Ascending aorta (tissue), 2 donors: ENCODE data around the gene ZFC3H1. TPM values are rescaled to one million over a fixed set of nuclear protein-coding genes. Genes with fewer than 3 reads are reported as not detected.
"Not testable (repeated sequence)": the region's sequence is repeated elsewhere in the genome, so short reads cannot be mapped to it uniquely, and the experiment has no call there.

Source experiments
- DNase-seq, 2 donors: peaks; one replicate each; pipeline ENCODE4 v3.0.0-alpha.2; 2019; ENCODE audit warnings: low spot score in 2 of 2
- H3K27ac ChIP-seq, 2 donors: fragments of 200-600 bp; sonication (generic); one replicate each; pipeline ENCODE4 v1.5.1; 2016 to 2017; ENCODE audit warnings: mild to moderate bottlenecking in 1 of 2
- H3K27me3 ChIP-seq: fragments of 200-600 bp; sonication (generic); one replicate; pipeline ENCODE4 v1.5.1; 2017
- H3K36me3 ChIP-seq, 2 donors: fragments of 200-600 bp; sonication (generic); one replicate each; pipeline ENCODE4 v1.5.1; 2016
- H3K4me1 ChIP-seq, 2 donors: fragments of 200-600 bp; sonication (generic); one replicate each; pipeline ENCODE4 v1.5.1; 2016 to 2017; ENCODE audit warnings: mild to moderate bottlenecking in 1 of 2
- H3K4me3 ChIP-seq, 2 donors: fragments of 200-600 bp; sonication (generic); one replicate each; pipeline ENCODE4 v1.5.1; 2016 to 2017; ENCODE audit warnings: mild to moderate bottlenecking in 1 of 2
- H3K9me3 ChIP-seq, 2 donors: fragments of 200-600 bp; sonication (generic); one replicate each; pipeline ENCODE4 v1.5.1; 2016
- intact Hi-C: fragments of 100-400 bp; cut with DNase I; formaldehyde crosslinking; loops from one replicate; pipeline ENCODE4 v1.15.1; 2023
- total RNA-seq: library from RNA; depleted of rRNA; stranded (reverse); fragments of >200 nt; gene quantifications from one replicate; pipeline ENCODE4 v1.1.0, GENCODE V29; 2016
- TF ChIP-seq, protein P1 (sequence below), 3 experiments: fragments of 200-600 bp in 2 of 3; fragments of 450-650 bp in 1 of 3; sonication (generic) in 2 of 3; IDR thresholded peaks; one replicate each; pipeline ENCODE4 v1.5.1; 2016 to 2019; ENCODE audit warnings: antibody characterized with exemption in 3 of 3, mild to moderate bottlenecking in 1 of 3, moderate library complexity in 1 of 3

ZFC3H1 gene
- total RNA-seq, 1 donor from 2014 or later: 15.8 TPM

DNA sequence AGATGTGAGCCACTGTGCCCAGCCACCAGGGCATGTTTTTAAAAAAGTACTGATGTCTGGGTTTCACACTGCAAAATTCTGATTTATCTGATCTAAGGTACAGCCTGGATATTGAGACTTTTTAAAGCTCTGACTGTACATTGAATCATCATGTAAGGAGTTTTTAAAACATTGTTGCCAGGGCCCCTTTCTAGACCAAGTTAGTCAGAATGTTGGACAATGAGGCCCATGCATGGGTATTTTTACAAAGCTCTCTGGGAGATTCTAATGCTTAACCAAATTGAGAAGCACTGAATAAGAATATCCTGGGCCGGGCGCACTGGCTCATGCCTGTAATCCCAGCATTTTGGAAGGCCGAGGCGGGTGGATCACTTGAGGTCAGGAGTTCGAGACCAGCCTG, 38.9 kb upstream of the ZFC3H1 start:
- H3K9me3 ChIP-seq: no peaks in the 10 kb centered on the region
- H3K4me1 ChIP-seq: no peaks in the 10 kb centered on the region
- TF ChIP-seq, protein P1, sequence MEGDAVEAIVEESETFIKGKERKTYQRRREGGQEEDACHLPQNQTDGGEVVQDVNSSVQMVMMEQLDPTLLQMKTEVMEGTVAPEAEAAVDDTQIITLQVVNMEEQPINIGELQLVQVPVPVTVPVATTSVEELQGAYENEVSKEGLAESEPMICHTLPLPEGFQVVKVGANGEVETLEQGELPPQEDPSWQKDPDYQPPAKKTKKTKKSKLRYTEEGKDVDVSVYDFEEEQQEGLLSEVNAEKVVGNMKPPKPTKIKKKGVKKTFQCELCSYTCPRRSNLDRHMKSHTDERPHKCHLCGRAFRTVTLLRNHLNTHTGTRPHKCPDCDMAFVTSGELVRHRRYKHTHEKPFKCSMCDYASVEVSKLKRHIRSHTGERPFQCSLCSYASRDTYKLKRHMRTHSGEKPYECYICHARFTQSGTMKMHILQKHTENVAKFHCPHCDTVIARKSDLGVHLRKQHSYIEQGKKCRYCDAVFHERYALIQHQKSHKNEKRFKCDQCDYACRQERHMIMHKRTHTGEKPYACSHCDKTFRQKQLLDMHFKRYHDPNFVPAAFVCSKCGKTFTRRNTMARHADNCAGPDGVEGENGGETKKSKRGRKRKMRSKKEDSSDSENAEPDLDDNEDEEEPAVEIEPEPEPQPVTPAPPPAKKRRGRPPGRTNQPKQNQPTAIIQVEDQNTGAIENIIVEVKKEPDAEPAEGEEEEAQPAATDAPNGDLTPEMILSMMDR (IDR thresholded peaks at IDR 0.05): no peak
- H3K4me3 ChIP-seq: no peak overlapping the region
- DNase-seq: no peak
- no peak overlapping the region for H3K27ac ChIP-seq
- intact Hi-C loops: no loop called here
- peaks cover 26 to 47% of the 10 kb centered on the region in 2 donors for H3K36me3 ChIP-seq
- H3K27me3 ChIP-seq: no peaks in the 10 kb centered on the region

GRCh38 chr12:71702181-71702580, 38.5 kb upstream of the ZFC3H1 start:
- H3K4me1 ChIP-seq, H3K9me3 ChIP-seq, H3K27me3 ChIP-seq, intact Hi-C loops, H3K4me3 ChIP-seq, H3K27ac ChIP-seq, DNase-seq: not testable (repeated sequence)
- H3K36me3 ChIP-seq: peaks cover 28 to 51% of the 10 kb centered on the region in 2 donors

- intact Hi-C loops: no loop called here
- H3K27ac ChIP-seq: no peak overlapping the region
- no peaks in the 10 kb centered on the region for H3K9me3 ChIP-seq
- no peak for DNase-seq
- TF ChIP-seq, protein P1 (IDR thresholded peaks at IDR 0.05): no peak
- peaks cover 0 to 3% of the 10 kb centered on the region in 2 donors for H3K4me1 ChIP-seq
- H3K36me3 ChIP-seq: peaks cover 28 to 30% of the 10 kb centered on the region in 2 donors
- H3K27me3 ChIP-seq: no peaks in the 10 kb centered on the region
- H3K4me3 ChIP-seq: no peak overlapping the region
Measured at GRCh38 chr12:71695782-71696181, 32.1 kb upstream of the ZFC3H1 start.

- DNase-seq: no peak
- Histone ChIP-seq H3K36me3 (peaks cover 17% of the 10 kb centered on the region in 2 donors), H3K4me1 (peaks cover 0 to 3% of the 10 kb centered on the region in 2 donors), H3K9me3 (no peaks in the 10 kb centered on the region), H3K27ac (no peak overlapping the region), H3K4me3 (no peak overlapping the region), H3K27me3 (no peaks in the 10 kb centered on the region)
- TF ChIP-seq, protein P1 (IDR thresholded peaks at IDR 0.05): no peak
- intact Hi-C loops: no loop called here
Measured at GRCh38 chr12:71694099-71694820, 30.6 kb upstream of the ZFC3H1 start.

DNA sequence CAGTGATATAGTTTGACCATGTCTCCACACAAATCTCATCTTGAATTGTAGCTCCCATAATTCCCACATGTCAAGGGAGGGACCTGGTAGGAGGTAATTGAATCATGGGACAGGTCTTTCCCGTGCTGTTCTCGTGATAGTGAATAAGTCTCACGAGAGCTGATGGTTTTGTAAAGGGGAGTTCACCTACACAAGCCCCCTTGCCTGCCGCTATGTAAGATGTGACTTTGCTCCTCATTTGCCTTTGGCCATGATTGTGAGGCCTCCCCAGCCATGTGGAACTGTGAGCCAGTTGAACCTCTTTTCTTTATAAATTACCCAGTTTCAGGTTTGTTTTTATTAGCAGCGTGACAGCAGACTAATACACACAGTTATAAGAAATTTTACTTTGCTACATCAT, 30.0 kb upstream of the ZFC3H1 start:
- H3K9me3 ChIP-seq, DNase-seq, H3K4me1 ChIP-seq, H3K27ac ChIP-seq, H3K4me3 ChIP-seq, H3K27me3 ChIP-seq, intact Hi-C loops: not testable (repeated sequence)
- H3K36me3 ChIP-seq: peaks cover 11% of the 10 kb centered on the region in 2 donors

DNA sequence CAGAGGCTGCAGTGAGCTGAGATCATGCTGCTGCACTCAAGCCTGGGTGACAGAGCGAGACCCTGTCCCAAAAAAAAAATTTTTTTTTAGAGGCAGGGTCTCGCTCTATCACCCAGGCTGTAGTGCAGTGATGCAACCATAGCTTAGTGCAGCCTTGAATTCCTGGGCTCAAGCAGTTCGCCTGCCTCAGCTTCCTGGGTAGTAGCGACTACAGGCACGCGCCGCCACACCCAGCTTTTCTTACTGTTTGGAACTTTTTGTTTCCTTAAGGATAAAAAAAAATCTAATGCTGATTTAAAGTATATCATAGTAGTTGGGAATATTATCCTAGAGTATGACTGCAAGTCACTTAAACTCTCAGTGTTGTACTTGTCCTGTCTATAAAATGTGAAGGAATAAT, 29.5 kb upstream of the ZFC3H1 start:
- Histone ChIP-seq H3K27ac (no peak overlapping the region), H3K27me3 (no peaks in the 10 kb centered on the region), H3K4me1 (peaks cover 0 to 9% of the 10 kb centered on the region in 2 donors), H3K36me3 (peaks cover 8 to 9% of the 10 kb centered on the region in 2 donors), H3K9me3 (no peaks in the 10 kb centered on the region), H3K4me3 (no peak overlapping the region)
- DNase-seq: no peak
- intact Hi-C loops: no loop called here
- TF ChIP-seq, protein P1 (IDR thresholded peaks at IDR 0.05): no peak
